Spinal cord (tissue), 10 donors: ENCODE results near the gene C2orf49. TPM values are rescaled to one million over a fixed set of nuclear protein-coding genes. Genes with fewer than 3 reads are reported as not detected.

Source experiments
- DNase-seq, 6 donors: peaks; one replicate each; pipeline versions ENCODE4 v3.0.0 to v3.0.0-alpha.2; 2013 to 2015; ENCODE audit warnings: low spot score in 6 of 6, low read depth in 4 of 6
- H3K27ac ChIP-seq: one replicate; pipeline ENCODE4 v1.5.1; 2013; ENCODE audit warnings: low read depth, low read length, control low read depth
- H3K27me3 ChIP-seq: one replicate; pipeline ENCODE4 v1.6.1; 2013; ENCODE audit warnings: low read length; ENCODE audit not compliant: control insufficient read depth, insufficient read depth
- H3K36me3 ChIP-seq: one replicate; pipeline ENCODE4 v1.6.1; 2013; ENCODE audit warnings: low read length; ENCODE audit not compliant: control insufficient read depth, insufficient read depth
- H3K4me1 ChIP-seq: one replicate; pipeline ENCODE4 v1.6.1; 2013; ENCODE audit warnings: low read length; ENCODE audit not compliant: control insufficient read depth, insufficient read depth
- H3K4me3 ChIP-seq: one replicate; pipeline ENCODE4 v1.5.1; 2013; ENCODE audit warnings: low read depth, low read length, control low read depth
- H3K9me3 ChIP-seq: one replicate; pipeline ENCODE4 v1.6.1; 2013; ENCODE audit warnings: low read length; ENCODE audit not compliant: control insufficient read depth, insufficient read depth
- WGBS: methylation state at CpG from one replicate; pipeline ENCODE4 v1.1.5; 2013; ENCODE audit warnings: missing lambda C conversion rate; ENCODE audit not compliant: insufficient coverage; 5-methylcytosine and 5-hydroxymethylcytosine counted together
- polyA plus RNA-seq, 2 donors: library from polyadenylated mRNA; unstranded; fragments of 120-200 nt; gene quantifications; one replicate each; pipeline ENCODE4 v1.2.1, GENCODE V29; 2013; ENCODE audit not compliant: insufficient read length in 2 of 2
- total RNA-seq, 2 donors: library from RNA; depleted of rRNA in 1 of 2; stranded (reverse); fragments of 120-200 nt in 1 of 2; fragments of >200 nt in 1 of 2; gene quantifications; one replicate each; pipeline versions ENCODE4 v1.2.3 to v1.2.4, GENCODE V29; 2013 to 2014
- donor health status: healthy.

Gene C2orf49
- total and polyA plus RNA-seq, 4 donors, result 22.2 to 27.5 (median 22.7) TPM

DNA sequence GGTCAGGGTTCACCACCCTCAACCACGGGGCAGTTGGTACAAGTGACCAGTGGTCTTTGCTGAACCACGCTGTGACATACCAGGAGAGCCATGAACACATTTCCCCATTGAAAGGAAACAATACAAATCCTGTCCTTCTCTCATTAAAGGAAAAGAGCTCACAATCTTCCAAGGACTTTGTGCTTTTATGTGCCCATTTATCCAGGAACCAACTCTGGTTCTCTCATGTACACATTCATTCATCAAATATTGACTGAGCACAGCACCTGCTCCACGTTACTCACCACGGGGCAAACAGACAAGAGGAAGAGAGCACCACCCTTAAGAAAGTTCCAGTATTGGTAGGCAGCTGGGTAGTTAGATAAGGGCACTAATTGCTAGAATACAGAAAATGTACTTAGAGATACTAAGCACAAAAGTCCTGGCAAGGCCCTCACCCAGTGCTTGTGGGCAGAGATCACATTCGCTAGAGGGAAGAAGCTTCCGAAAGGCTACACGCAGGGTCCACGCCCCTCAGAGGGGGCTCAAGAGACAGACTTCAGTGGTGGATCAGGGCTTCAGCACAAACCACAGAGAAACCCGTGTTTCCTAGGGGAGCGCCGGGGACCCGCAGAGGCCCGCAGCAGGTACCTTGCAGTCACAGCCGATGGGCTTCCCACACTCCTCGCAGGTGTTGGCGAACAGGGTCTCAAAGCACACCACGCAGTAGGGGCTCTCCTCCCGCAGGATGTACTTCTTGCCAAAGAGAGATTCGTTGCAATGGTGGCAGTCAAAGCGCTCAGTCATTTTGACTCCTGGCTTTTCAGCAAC is 48.6 kb downstream of the C2orf49 start:
- no peak overlapping the region for H3K27ac ChIP-seq
- WGBS, result 97% methylated on average over 18 of the region's 20 CpGs
- no peak for DNase-seq
- H3K9me3 ChIP-seq, result no peaks in the 10 kb centered on the region
- H3K4me3 ChIP-seq, result no peak overlapping the region
- H3K4me1 ChIP-seq, result no peaks in the 10 kb centered on the region
- no peaks in the 10 kb centered on the region for H3K36me3 ChIP-seq
- H3K27me3 ChIP-seq, result peaks cover 2% of the 10 kb centered on the region

DNA sequence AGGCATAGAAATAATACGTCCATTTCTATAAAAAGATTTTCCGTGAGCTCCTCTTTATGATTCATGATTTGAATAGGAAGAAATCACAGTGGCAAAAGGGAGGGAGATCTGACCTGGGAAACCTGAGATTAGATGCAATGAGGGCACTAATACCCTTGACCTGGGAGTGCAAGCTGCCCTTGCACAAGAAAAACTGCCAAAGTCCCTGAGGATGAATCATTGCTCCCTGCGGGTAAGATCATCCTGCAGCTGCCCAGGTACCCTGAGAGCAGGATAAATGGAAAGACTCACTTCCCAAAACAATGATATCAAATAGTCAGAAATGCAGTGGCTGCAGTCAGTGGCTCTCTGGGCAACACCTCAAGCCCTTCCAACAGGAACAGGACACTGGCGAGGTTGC is 49.9 kb downstream of the C2orf49 start:
- Histone ChIP-seq H3K36me3 (no peaks in the 10 kb centered on the region), H3K27ac (no peak overlapping the region), H3K9me3 (no peaks in the 10 kb centered on the region), H3K27me3 (peaks cover 2% of the 10 kb centered on the region), H3K4me3 (no peak overlapping the region), H3K4me1 (no peaks in the 10 kb centered on the region)
- WGBS, result 100% methylated on average over 1 of the region's 4 CpGs
- no peak for DNase-seq

DNA sequence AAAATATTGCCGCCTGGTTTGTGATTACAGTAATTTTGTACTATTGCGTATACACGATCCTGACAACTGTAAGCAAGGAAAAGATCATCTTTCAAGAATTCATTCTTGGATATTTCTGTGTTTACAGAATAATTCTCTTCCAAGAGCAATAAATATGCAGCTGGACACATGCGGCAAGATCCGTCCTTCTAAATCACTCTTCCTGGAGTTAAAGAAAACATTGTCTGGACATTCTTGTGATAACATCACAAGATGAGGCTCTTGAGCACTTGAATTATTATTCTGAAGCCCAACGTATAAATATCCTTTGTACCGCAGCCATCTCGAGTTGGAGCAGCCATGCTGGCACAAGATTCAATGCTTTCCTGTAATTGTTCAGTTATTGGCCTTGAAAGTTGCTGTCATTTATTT is 51.6 kb downstream of the C2orf49 start:
- peak in 1 of 6 donors; percentile 77 for DNase-seq
- WGBS, result 94% methylated on average over 2 of the region's 8 CpGs
- peaks cover 2% of the 10 kb centered on the region for H3K27me3 ChIP-seq
- H3K4me1 ChIP-seq, result no peaks in the 10 kb centered on the region
- peak overlapping the region; percentile 71 for H3K27ac ChIP-seq
- H3K4me3 ChIP-seq, result no peak overlapping the region
- H3K36me3 ChIP-seq, result no peaks in the 10 kb centered on the region
- H3K9me3 ChIP-seq, result no peaks in the 10 kb centered on the region

DNA sequence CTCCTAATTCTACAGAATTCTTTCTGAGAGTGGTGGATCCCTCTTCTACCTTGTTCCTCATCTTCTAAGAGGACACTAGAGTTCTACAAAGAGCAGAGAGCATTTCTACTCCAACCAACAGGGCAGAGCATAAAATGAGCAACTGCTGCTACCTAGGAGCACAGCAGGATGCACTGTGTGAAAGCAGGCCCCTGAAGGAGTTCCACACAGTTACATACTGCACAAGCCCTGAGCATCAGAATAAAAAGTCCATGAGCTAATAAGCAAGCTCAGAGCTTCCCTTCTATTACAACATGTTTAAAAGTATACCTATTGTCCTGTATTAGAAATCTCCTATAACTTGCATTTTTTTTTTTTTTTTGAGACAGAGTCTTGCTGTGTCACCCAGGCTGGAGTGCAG is 53.1 kb downstream of the C2orf49 start:
- Histone ChIP-seq H3K4me1 (no peaks in the 10 kb centered on the region), H3K27me3 (peaks cover 2% of the 10 kb centered on the region), H3K4me3 (no peak overlapping the region), H3K9me3 (no peaks in the 10 kb centered on the region), H3K36me3 (no peaks in the 10 kb centered on the region), H3K27ac (no peak overlapping the region)
- no peak for DNase-seq

DNA sequence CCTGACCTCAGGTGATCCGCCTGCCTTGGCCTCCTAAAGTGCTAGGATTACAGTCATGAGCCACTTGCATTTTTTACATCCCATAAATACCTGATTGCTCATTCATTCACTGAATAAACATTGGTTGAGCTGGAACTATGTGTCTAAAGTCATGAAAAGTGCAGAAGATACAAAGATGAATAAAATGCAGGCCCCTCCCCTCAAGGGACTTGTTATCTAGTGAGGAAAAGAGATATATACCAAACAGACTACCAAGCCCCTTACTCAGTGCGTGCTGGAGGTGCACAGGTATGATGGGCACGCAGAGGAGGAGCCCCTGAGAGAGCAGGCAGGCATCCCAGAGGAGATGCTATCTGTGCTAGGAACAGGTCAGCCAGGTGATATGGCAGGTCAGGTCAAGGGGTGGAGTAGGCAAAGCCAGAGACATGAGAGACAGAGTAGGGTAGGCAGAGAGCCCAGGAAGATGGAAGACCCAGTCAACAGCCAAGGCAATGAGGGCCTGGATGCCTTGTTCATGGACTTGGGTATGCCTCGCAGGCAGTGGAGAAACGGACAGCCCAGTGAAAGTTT is 53.8 kb downstream of the C2orf49 start:
- Histone ChIP-seq H3K4me1 (no peaks in the 10 kb centered on the region), H3K27me3 (no peaks in the 10 kb centered on the region), H3K4me3 (no peak overlapping the region), H3K27ac (peak overlapping the region; percentile 6), H3K9me3 (no peaks in the 10 kb centered on the region), H3K36me3 (no peaks in the 10 kb centered on the region)
- 97% methylated on average over 3 of the region's 5 CpGs for WGBS
- DNase-seq, result no peak

DNA sequence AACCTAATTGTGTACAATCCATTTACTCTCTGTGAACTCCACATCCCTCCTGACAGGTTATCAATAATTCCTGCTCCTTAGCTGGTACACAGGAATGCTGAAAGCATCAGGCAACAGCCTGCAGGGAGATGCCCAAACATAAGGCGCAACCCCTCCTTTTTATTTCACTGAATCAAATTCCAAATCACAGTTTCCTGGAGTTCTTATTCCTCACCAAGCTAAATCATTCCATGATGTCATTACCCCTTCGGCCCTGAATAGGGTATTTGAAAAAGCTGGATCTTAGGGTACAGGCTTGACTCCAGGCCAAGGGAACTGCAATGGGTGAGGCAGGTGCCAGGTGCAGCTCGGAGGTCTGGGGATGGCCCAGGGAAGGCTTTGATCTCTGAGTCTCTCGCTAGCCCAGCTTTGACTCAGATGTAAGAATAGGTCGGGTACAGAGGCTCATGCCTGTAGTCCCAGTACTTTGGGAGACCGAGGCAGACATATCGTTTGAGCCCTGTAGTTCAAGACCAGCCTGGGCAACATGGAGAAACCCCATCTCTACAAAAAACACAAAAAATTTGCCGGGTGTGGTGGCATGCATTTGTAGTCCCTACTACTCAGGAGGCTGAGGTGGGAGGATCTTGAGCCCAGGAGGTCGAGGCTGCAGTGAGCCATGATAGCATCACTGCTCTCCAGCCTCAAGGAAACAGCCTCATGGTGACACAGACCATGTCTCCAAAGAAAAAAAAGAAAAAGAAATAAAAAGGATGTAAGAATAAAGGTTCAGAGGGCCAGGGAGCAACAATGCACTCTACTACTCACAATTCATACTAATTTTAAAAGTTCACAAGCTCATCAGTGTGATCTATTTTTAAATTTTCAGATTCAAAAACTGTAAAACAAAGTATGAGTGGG is 54.7 kb downstream of the C2orf49 start:
- Histone ChIP-seq H3K36me3 (no peaks in the 10 kb centered on the region), H3K27ac (no peak overlapping the region), H3K4me1 (no peaks in the 10 kb centered on the region), H3K4me3 (no peak overlapping the region), H3K9me3 (no peaks in the 10 kb centered on the region), H3K27me3 (no peaks in the 10 kb centered on the region)
- WGBS, result 92% methylated on average over 6 of the region's 9 CpGs
- no peak for DNase-seq

DNA sequence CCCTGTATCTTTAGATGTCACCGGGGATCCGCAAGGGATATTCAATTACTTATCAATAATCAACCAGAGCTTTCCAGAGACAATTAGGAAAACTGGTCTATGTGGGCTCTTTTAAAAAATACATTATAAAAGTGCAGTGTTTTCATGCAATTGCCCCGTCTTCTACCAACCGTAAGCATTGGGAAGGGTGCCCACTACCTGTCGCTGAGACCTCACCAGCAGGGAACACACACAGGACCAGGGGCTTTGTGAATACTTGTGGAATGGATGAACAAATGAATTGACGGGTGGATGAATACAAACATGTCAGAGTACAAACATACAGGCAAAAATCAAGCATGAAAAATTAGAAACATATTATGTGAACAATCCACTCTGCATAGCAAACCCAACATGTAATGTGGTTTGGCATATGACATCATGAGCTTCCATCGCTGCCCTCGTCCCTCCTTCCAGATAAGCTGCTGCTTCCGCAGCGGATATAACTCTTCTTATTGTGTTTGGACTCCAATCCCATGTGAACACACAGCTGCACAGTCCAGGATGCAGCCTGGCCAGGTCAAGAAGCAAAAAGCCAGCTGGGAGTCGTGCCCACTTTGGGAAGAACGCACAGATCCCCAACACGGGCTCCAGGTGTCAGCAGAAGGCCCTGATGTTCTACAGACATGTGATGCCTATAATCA is 56.2 kb downstream of the C2orf49 start:
- no peak overlapping the region for H3K4me3 ChIP-seq
- DNase-seq, result peak in 1 of 6 donors; percentile 39
- H3K9me3 ChIP-seq, result no peaks in the 10 kb centered on the region
- H3K4me1 ChIP-seq, result peaks cover 3% of the 10 kb centered on the region
- peak overlapping the region; percentile 15 for H3K27ac ChIP-seq
- H3K36me3 ChIP-seq, result no peaks in the 10 kb centered on the region
- 82% methylated on average over 7 of the region's 13 CpGs for WGBS
- H3K27me3 ChIP-seq, result peaks cover 2% of the 10 kb centered on the region

DNA sequence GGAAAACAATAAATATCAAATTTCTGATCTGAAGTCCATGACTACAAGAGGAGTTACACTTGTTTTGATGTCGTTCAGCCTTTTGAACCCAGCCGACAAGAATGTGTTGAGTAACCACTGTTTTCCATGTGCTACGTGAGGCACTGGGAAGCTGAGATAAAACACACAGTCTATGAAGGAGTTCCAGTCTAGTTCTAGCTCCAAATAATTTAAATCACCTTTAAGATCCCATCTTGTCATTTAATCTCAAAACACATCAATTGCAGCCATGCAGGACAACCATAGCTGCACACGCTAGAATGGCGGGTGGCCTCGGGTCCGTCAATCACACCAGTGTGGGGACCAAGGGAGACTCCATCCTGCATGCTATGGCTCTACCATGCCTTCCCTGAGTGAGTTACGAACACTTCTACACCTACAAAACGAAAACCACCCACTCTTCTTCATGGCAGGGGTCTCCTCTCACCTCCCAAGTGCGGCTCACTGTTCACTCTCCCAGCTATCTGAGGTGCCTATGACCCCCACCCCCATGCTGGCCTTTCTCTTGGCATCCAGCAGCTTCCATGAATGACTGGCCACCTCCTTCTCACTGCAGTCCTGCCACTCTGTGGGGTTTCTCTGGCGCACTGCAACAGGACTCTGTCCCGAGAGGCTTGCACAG is 57.7 kb downstream of the C2orf49 start:
- WGBS, result 91% methylated on average over 11 of the region's 12 CpGs
- H3K27me3 ChIP-seq, result peaks cover 15% of the 10 kb centered on the region
- H3K36me3 ChIP-seq, result no peaks in the 10 kb centered on the region
- no peak for DNase-seq
- H3K27ac ChIP-seq, result no peak overlapping the region
- H3K9me3 ChIP-seq, result no peaks in the 10 kb centered on the region
- H3K4me1 ChIP-seq, result peaks cover 13% of the 10 kb centered on the region
- no peak overlapping the region for H3K4me3 ChIP-seq

DNA sequence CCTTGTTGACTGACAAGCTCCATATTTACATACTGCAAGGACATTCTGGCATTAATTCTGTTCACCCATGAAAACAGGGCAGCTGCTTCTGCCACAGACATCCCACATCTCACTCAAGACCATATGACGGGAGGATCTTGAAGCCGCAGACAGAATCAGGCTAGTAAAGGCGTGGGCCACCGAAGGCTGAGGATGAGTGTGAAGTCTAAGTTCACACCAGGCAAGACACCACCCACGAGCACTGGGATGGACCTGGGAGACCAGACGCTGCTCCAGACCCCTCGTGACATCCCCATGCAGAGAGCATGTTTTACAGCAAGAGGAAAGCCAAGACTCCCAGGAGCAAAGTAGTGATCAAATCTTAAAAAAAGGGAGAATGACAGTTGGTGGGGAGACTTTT is 58.4 kb downstream of the C2orf49 start:
- Histone ChIP-seq H3K4me3 (no peak overlapping the region), H3K27me3 (peaks cover 15% of the 10 kb centered on the region), H3K36me3 (no peaks in the 10 kb centered on the region), H3K4me1 (peaks cover 13% of the 10 kb centered on the region), H3K27ac (no peak overlapping the region), H3K9me3 (no peaks in the 10 kb centered on the region)
- DNase-seq, result no peak
- WGBS, result 76% methylated on average over 3 of the region's 7 CpGs
